Measurements from ENCODE around the gene GIGYF2.
"Not testable (repeated sequence)": the region's sequence is repeated elsewhere in the genome, so short reads cannot be mapped to it uniquely, and the experiment has no call there.

GIGYF2 gene

GRCh38 chr2:232809349-232810124, 112.4 kb downstream of the GIGYF2 start:
- DNase-seq (ENCODE audit: low read depth in 2 of 2): no peak

DNA sequence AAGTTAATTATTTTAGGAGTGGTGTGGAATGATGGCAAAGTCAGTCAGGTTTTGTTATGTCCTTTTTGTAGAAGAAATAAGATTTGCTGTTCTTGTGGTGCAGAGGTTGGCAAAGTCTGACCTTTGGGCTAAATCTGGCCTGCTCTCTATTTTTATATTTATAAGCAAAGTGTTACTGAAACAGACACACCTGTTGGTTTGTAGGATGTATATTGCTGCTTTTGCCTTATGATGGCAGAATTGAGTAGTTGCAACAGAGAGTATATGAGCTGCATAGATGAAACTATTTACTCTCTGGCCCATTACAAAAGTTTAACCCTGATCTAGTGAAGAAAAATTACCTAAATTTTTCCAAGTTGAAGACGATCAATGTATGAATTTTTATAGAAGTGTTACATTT, 113.3 kb downstream of the GIGYF2 start:
- DNase-seq (ENCODE audit: low read depth in 2 of 2): no peak

GRCh38 chr2:232815569-232815968, 118.4 kb downstream of the GIGYF2 start:
- no peak for DNase-seq (ENCODE audit: low read depth in 2 of 2)

DNA sequence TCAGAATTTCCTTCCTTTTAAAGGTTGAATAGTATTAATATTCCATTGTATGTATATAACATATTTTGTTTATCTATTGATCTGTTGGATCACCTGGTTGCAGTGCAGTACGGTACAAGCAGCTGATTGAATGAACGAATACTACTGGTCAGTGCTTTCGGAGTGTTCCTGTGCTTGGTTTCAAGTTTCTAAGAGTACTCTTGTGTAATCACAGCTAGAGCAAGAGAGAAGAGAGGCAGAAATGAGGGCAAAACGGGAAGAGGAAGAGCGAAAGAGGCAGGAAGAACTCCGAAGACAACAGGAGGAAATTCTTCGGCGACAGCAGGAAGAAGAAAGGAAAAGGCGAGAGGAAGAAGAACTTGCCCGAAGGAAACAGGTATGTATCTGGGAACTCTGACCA, 119.5 kb downstream of the GIGYF2 start:
- no peak for DNase-seq (ENCODE audit: low read depth in 2 of 2)

DNA sequence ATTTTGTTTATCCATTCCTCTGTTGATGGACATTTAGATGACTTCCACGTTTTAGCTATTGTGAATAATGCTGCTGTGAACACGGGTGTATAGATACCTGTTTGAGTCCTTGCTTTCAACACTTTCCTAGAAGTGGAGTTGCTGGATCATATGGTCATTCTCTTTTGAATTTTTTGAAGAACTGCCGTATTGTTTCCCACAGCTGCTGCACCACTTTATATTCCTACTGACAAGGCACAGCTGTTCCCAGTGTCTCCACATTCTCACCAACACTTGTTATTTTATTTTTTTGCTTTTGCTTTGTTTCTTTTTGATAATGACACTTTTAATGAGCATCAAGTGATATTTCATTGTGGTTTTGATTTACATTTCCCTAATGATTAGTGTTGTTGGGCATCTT, 120.6 kb downstream of the GIGYF2 start:
- no peak for DNase-seq (ENCODE audit: low read depth in 2 of 2)

DNA sequence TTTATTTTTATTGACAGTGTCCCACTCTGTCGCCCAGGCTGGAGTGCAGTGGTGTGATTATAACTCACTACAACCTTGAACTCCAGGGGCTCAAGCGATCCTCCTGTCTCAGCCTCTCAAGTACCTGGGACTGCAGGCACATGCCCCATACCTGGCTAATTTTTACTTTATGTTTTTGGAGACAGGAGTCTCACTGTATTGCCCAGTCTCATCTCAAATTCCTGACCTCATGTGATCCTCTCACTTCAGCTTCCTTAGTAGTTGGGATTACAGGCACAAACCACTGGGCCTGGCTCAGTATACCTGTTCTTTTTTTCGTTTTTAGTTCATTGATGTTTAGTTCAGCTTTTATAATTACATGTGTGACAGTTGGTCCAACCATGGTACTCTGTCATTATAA, 132.9 kb downstream of the GIGYF2 start:
- DNase-seq (ENCODE audit: low read depth in 2 of 2): no peak

DNA sequence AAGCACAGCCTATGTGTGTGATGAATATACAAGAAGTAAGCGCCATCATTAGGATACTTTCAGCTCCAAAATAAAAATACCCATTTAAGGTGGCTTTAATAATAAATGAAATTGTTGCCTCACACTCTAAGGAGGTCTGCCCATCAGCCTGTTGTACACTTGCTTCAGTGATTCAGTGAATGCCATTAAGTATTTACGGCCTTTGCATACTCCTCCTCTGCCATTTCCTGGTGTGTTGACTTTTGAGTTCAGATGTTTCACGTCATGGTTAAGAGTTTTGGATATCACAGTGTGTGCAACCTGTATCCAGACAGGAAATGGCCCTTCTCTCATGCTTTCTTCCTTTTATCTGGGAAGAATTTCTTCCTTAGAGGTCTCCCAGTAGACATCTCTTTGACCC, 134.4 kb downstream of the GIGYF2 start:
- DNase-seq (ENCODE audit: low read depth in 2 of 2): no peak

DNA sequence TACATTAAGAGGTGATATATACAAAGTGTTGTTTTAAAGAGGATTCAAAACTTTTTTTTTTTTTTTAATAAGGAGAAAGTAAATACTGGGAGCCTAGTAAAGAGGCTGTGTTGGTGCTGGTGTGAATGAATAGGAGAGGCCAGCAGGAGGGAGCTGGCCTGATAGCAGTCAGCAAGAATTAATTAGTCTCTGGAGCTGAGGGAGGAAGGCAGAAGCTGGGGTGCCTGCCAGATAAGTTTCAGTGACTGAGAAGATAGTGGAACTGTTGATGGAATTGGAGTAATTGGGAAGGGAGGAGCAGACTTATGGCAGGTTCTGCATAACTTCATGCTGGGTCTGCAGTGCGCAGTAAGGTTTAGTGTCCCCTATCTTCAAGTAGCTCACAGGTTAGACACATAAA, 136.7 kb downstream of the GIGYF2 start:
- no peak for DNase-seq (ENCODE audit: low read depth in 2 of 2)

DNA sequence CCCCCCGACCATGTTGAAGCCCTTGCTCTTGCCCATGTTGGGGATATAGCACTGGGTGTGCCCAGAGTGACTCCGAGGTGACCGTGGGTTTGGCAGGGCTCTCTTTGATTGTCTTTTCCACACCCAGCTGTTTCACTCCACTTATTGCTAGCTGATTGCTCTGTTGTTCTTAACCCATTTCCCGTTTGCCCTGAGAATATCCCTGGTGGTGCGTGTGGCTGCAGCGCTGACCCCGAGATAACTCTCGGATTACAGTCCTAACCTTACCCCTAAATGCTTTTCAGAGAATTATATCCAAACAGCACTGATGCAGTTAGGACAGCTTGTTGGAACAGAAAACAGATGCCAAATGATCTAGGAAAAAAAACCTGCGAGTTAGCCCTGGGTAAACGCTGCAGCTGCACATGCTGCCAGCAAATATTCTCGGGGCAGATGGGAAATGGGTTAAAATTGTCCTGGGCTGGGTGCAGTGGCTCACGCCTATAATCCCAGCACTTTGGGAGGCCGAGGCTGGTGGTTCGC, 138.6 kb downstream of the GIGYF2 start:
- DNase-seq (ENCODE audit: low read depth in 2 of 2): no peak

GRCh38 chr2:232836934-232837333, 139.8 kb downstream of the GIGYF2 start:
- no peak for DNase-seq (ENCODE audit: low read depth in 2 of 2)

GRCh38 chr2:232838406-232838874, 141.3 kb downstream of the GIGYF2 start:
- DNase-seq (ENCODE audit: low read depth in 2 of 2): peak; percentile 4 to 41

GRCh38 chr2:232839411-232840079, 142.4 kb downstream of the GIGYF2 start:
- DNase-seq (ENCODE audit: low read depth in 2 of 2): no peak

DNA sequence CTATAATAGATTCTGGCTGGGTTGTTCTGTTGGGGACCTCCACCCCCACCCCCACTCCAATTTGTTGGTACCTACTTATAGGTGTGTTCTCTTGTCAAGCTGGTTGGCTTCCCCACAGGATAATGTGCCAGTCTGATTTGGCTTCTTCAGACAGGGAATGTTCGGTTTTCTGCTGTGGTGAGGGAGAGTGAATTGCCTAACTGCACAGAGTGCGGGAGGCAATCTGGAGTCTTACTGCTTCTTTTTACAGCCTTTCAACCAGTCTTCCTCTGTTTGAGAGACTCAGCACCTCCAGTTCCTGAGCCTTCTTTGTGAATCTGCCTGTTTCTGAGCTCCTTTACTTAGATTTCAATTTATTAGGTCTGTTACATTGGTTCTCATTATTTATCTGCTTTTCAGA, 145.6 kb downstream of the GIGYF2 start:
- no peak for DNase-seq (ENCODE audit: low read depth in 2 of 2)

DNA sequence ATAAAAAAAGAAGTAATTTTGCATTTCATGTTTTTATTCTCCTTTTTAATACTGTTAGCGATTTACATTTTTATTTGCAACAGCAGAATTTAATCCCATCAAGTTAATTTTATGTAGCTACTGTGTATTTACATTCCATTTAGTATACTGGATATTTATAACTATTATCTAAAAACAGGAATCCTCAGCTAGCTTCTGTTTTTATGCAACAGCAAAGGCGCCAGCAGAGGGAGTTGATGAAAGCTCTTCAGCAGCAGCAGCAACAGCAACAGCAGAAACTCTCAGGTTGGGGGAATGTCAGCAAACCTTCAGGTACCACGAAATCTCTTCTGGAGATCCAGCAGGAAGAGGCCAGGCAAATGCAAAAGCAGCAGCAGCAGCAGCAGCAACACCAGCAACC, 146.7 kb downstream of the GIGYF2 start:
- no peak for DNase-seq (ENCODE audit: low read depth in 2 of 2)

DNA sequence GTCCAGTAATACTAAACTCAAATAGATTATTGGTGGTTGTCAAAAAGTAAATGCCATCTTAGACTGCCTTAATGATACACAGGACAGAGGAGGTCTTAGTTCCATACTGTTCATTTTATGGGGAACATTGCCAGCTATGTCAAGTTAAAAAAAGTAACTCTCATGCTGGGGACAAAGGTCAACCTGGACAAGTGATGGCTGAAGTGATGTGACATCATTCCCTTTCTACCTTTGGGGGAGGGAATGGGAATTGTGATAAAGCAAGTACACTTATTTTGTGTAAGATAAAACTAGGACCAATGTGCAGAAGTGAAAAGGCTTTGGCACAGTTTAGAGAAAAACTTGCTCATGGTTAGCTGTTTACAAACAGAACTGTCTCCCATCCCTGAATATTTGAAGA, 148.9 kb downstream of the GIGYF2 start:
- no peak for DNase-seq (ENCODE audit: low read depth in 2 of 2)

- no peak for DNase-seq (ENCODE audit: low read depth in 2 of 2)
These were observed 152.9 kb downstream of the GIGYF2 start for GRCh38 chr2:232850039-232850438.

DNA sequence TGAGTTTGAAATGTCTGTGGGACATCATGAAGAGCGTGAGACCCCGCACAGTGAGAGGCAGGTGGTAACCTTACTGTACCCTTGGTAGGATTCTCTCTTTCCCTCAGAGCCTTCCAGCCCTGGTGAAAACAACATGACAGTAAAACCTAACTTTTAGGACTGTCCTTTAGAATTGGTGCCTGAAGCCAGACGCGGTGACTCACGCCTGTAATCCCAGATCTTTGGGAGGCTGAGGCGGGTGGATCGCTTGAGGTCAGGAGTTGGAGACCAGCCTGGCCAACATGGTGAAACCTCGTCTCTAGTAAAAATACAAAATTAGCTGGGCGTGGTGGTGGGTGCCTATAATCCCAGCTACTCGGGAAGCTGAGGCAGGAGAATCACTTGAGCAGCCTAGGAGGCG, 154.9 kb downstream of the GIGYF2 start:
- DNase-seq (ENCODE audit: low read depth in 2 of 2): not testable (repeated sequence)

GRCh38 chr2:232852676-232853075, 155.5 kb downstream of the GIGYF2 start:
- DNase-seq (ENCODE audit: low read depth in 2 of 2): no peak

DNA sequence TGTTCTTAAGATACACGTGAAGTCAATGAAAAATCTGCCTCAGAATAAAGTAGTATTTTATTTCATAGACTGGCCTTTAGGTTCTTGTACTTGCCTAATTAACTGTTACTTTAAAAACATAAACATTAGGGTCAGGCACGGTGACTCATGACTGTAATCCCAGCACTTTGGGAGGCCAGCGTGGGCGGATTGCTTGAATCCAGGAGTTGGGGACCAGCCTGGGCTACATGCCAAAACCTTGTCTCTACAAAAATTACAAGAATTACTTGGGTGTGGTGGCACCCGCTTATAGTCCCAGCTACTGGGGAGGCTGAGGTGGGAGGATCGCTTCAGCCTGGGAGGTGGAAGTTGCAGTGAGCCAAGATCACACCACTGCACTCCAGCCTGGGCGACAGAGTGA, 157.0 kb downstream of the GIGYF2 start:
- DNase-seq (ENCODE audit: low read depth in 2 of 2): no peak

- DNase-seq (ENCODE audit: low read depth in 2 of 2): no peak
These were observed 160.0 kb downstream of the GIGYF2 start for GRCh38 chr2:232857158-232857563.

DNA sequence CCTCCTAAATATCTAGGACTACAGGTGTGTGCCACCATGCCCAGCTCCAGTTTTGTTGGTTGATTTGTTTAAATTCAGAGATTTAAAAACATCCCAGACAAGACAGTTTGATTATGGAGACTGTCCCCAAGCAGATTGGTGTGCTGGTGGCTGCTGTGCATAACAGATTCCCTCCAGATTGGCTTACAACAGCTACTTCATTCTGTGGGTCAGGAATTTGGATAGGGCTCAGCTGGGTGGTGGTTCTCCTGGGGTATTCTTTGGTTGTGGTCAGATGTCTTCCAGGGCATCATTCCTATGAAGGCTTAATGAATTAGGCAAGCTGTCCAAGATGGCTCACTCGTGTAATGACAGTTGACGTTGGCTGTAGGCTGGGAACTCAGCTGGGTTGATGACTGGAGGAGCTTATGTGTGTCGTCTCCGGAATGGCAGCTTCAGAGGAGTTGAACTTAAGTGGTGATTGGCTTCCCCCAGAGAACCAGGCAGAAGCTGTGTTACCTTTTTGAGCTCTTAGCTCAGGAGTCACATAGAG, 162.3 kb downstream of the GIGYF2 start:
- DNase-seq (ENCODE audit: low read depth in 2 of 2): no peak

DNA sequence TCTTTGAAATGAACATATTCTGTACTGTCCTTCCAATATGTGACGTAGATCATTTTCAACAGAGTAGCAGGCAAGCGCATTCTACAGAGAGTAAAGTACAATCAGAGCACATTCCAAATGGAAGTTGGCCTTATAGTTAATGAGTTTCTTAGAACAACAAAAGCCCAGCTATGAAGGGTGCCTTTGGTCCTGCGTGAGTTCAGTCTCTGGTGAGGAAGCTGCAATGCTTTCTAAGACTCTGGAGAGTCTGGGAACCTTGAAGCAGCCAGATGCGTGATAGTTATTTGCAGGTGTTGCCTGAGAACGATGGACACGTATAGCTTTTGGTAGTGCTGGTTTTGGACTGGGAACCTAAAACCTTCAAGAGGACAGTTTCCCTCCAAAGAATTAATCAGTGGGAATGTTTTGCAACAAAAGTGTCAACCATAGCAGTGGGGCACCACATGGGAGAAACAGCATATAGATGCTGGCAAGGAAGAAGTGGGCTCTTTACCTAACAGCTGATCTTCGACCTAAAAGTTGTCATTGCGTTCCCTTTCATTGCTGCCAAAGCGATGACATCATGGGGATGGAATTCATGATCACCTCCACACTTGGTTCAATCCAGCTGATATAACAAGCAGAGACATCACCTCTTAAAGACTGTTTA, 163.6 kb downstream of the GIGYF2 start:
- DNase-seq (ENCODE audit: low read depth in 2 of 2): no peak
